ENCODE data around the gene CANX. TPM values are rescaled to one million over a fixed set of nuclear protein-coding genes. Genes with fewer than 3 reads are reported as not detected.

CANX gene
- total RNA-seq, 1 donor from 2014 or later = 695 TPM

GRCh38 chr5:179753971-179754370 is 55.2 kb downstream of the CANX start:
- no peak overlapping the region for H3K27ac Mint-ChIP-seq (ENCODE audit: unreplicated experiment)
- no peak for TF ChIP-seq CTCF (IDR thresholded peaks at IDR 0.05)
- H3K4me1 Mint-ChIP-seq (ENCODE audit: low read depth) = peaks cover 23% of the 10 kb centered on the region

GRCh38 chr5:179755022-179755421 is 56.3 kb downstream of the CANX start:
- DNase-seq (ENCODE audit: low spot score) = no peak
- H3K27ac Mint-ChIP-seq (ENCODE audit: unreplicated experiment) = no peak overlapping the region
- no peak overlapping the region for H3K4me3 Mint-ChIP-seq (ENCODE audit: unreplicated experiment)
- H3K4me1 Mint-ChIP-seq (ENCODE audit: low read depth) = peaks cover 33% of the 10 kb centered on the region
- H3K36me3 Mint-ChIP-seq (ENCODE audit: low read depth) = peaks cover 3% of the 10 kb centered on the region
- H3K27me3 Mint-ChIP-seq (ENCODE audit: low read depth) = no peaks in the 10 kb centered on the region
- H3K9me3 Mint-ChIP-seq (ENCODE audit: low read depth) = no peaks in the 10 kb centered on the region
- TF ChIP-seq CTCF (IDR thresholded peaks at IDR 0.05) = no peak

More at GRCh38 chr5:179753971-179754370, 55.2 kb downstream of the CANX start:
- no peak overlapping the region for H3K4me3 Mint-ChIP-seq (ENCODE audit: unreplicated experiment)
- no peaks in the 10 kb centered on the region for H3K27me3 Mint-ChIP-seq (ENCODE audit: low read depth)
- DNase-seq (ENCODE audit: low spot score) = no peak
- H3K9me3 Mint-ChIP-seq (ENCODE audit: low read depth) = no peaks in the 10 kb centered on the region
- peaks cover 4% of the 10 kb centered on the region for H3K36me3 Mint-ChIP-seq (ENCODE audit: low read depth)

- Mint-ChIP-seq H3K27ac (ENCODE audit: unreplicated experiment) (no peak overlapping the region), H3K27me3 (ENCODE audit: low read depth) (no peaks in the 10 kb centered on the region), H3K9me3 (ENCODE audit: low read depth) (no peaks in the 10 kb centered on the region), H3K4me3 (ENCODE audit: unreplicated experiment) (no peak overlapping the region), H3K36me3 (ENCODE audit: low read depth) (no peaks in the 10 kb centered on the region), H3K4me1 (ENCODE audit: low read depth) (peaks cover 61% of the 10 kb centered on the region)
- no peak for TF ChIP-seq CTCF (IDR thresholded peaks at IDR 0.05)
- no peak for DNase-seq (ENCODE audit: low spot score)
Observed at GRCh38 chr5:179758955-179759354, 60.2 kb downstream of the CANX start.

- peak overlapping the region; percentile 77 for H3K27ac Mint-ChIP-seq (ENCODE audit: unreplicated experiment)
- no peak overlapping the region for H3K4me3 Mint-ChIP-seq (ENCODE audit: unreplicated experiment)
- H3K9me3 Mint-ChIP-seq (ENCODE audit: low read depth) = no peaks in the 10 kb centered on the region
- no peaks in the 10 kb centered on the region for H3K36me3 Mint-ChIP-seq (ENCODE audit: low read depth)
- peaks cover 66% of the 10 kb centered on the region for H3K4me1 Mint-ChIP-seq (ENCODE audit: low read depth)
- DNase-seq (ENCODE audit: low spot score) = no peak
- H3K27me3 Mint-ChIP-seq (ENCODE audit: low read depth) = no peaks in the 10 kb centered on the region
- no peak for TF ChIP-seq CTCF (IDR thresholded peaks at IDR 0.05)
Observed at GRCh38 chr5:179759581-179760551, 61.1 kb downstream of the CANX start.

GRCh38 chr5:179762079-179762780 is 63.5 kb downstream of the CANX start:
- no peak for DNase-seq (ENCODE audit: low spot score)
- H3K36me3 Mint-ChIP-seq (ENCODE audit: low read depth) = no peaks in the 10 kb centered on the region
- peaks cover 78% of the 10 kb centered on the region for H3K4me1 Mint-ChIP-seq (ENCODE audit: low read depth)
- H3K27ac Mint-ChIP-seq (ENCODE audit: unreplicated experiment) = peak overlapping the region; percentile 96
- no peak overlapping the region for H3K4me3 Mint-ChIP-seq (ENCODE audit: unreplicated experiment)
- H3K9me3 Mint-ChIP-seq (ENCODE audit: low read depth) = no peaks in the 10 kb centered on the region
- H3K27me3 Mint-ChIP-seq (ENCODE audit: low read depth) = no peaks in the 10 kb centered on the region
- TF ChIP-seq CTCF (IDR thresholded peaks at IDR 0.05) = no peak
